ENCODE measurements around the gene MYG1. TPM values are rescaled to one million over a fixed set of nuclear protein-coding genes. Genes with fewer than 3 reads are reported as not detected.
A peak's percentile ranks its signal among the peaks of the same experiment; 100 is the strongest.

MYG1 gene
- total RNA-seq, 2 experiments from 2014 or later: 30.9 to 33.8 TPM

DNA sequence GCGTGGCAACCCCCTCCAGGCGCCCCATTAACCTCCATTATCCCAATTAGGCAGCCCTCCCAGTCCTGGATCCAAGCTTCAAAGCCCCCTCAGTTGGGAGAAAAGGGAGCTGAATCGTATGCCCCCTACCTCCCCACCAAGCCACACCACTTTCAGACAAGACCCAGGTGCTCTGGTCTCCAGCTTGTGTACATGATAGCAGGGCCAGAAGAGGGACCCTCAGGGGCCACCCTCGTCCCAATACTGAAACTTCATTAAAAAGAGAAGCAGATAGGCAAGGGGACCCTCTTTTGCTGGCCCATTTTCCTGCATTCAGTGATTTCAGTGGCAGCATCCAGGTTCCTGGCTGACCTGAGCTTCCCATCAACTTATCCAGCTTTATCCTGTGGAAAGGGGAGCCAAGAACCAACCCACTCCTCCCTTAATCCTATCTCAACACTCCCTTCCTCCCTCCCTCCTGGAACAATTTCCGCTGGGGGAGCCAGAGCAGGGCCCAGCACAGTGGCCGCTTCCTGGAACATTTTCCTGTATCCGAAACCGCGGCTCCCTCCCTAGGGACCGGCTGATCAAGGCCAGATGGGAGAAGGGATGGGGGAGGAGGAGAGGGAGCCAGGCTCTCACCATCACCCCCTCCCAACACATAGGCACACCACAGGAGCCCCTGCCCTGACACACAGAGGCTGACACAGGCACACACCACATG, 46.1 kb downstream of the MYG1 start:
- POLR2A ChIA-PET: interaction anchor here (0.6 to 3.3 kb wide), 16 partner anchors 18 to 165 kb away, joined by 3 to 87 read pairs (median 5); partner anchors contain the start of genes AAAS, CSAD, ESPL1 and MYG1
- intact Hi-C loops (cut with DNase I, micrococcal nuclease): loop anchor here (1.0 to 2.0 kb wide), 4 partner anchors 21 to 186 kb away; no protein-coding TSS in a partner anchor
- H3K36me3 Mint-ChIP-seq (ENCODE audit: low read depth): no peaks in the 10 kb centered on the region
- Histone ChIP-seq H3K4me3 (ENCODE audit: low read length) (peak overlapping the region; percentile 66), H3K27ac (ENCODE audit: low read depth in 1 of 2, low read length in 2 of 2) (no peak overlapping the region), H3K4me1 (ENCODE audit: insufficient read depth, low read length) (peaks cover 15% of the 10 kb centered on the region), H3K9me3 (ENCODE audit: control insufficient read depth in 1 of 2, insufficient read depth in 1 of 2, low read length in 2 of 2) (no peaks in the 10 kb centered on the region), H3K36me3 (ENCODE audit: insufficient read depth, low read length) (no peaks in the 10 kb centered on the region), H3K27me3 (ENCODE audit: control insufficient read depth in 1 of 2, insufficient read depth in 2 of 2, low read length in 2 of 2) (no peaks in the 10 kb centered on the region)
- H3K27me3 Mint-ChIP-seq: no peaks in the 10 kb centered on the region
- peaks cover 21% of the 10 kb centered on the region for H3K4me1 Mint-ChIP-seq (ENCODE audit: low read depth)
- peak overlapping the region; percentile 72 for H3K27ac Mint-ChIP-seq
- CTCF ChIA-PET: interaction anchor here (0.6 to 2.6 kb wide), 30 partner anchors 12 to 280 kb away, joined by 3 to 51 read pairs (median 5); partner anchors contain the start of genes AAAS, ESPL1, MYG1 and PFDN5
- peak overlapping the region; percentile 93 for H3K4me3 Mint-ChIP-seq
- no peak for DNase-seq
- no peak for ATAC-seq (ENCODE audit: poor library complexity)
- TF ChIP-seq, protein P1, sequence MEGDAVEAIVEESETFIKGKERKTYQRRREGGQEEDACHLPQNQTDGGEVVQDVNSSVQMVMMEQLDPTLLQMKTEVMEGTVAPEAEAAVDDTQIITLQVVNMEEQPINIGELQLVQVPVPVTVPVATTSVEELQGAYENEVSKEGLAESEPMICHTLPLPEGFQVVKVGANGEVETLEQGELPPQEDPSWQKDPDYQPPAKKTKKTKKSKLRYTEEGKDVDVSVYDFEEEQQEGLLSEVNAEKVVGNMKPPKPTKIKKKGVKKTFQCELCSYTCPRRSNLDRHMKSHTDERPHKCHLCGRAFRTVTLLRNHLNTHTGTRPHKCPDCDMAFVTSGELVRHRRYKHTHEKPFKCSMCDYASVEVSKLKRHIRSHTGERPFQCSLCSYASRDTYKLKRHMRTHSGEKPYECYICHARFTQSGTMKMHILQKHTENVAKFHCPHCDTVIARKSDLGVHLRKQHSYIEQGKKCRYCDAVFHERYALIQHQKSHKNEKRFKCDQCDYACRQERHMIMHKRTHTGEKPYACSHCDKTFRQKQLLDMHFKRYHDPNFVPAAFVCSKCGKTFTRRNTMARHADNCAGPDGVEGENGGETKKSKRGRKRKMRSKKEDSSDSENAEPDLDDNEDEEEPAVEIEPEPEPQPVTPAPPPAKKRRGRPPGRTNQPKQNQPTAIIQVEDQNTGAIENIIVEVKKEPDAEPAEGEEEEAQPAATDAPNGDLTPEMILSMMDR (IDR thresholded peaks at IDR 0.05): peak; percentile 25
- no peaks in the 10 kb centered on the region for H3K9me3 Mint-ChIP-seq

DNA sequence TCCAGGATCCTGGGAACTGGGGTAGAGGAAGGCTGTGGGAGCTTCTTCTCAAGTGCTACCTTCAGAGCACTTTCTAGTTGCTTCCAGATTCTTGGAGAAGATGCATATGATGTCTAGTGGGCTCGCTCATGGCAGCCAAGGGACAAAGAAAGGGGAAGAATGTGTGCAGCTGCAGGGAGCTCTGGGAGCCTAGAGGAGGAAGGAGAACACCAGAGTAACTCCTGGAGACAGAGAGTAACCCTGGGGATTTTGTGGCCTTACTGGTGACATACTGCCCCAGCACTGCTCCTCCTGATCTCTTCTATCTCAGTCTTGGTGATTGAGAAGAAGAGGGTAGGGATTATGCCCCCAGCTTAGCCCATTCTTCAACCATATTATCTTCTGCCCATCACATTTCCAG, 47.0 kb downstream of the MYG1 start:
- Mint-ChIP-seq H3K9me3 (no peaks in the 10 kb centered on the region), H3K4me3 (peak overlapping the region; percentile 38)

DNA sequence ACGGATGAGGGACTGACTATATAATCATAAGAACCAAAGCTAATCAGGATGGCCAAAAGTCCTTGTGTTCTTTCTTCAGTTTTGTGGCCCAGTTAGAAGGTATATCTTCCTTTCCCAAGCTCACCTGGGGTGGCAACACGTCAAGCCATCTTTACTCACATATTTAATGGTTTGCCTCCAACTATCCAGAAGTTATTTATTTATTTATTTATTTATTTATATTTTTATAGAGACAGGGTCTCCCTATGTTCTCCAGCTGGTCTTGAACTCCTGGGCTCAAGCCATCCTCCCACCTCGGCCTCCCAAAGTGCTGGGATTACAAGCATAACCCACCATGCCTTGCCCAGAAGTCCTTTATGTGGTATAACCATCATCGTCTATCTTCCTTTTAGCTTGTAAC, 48.4 kb downstream of the MYG1 start:
- TF ChIP-seq, protein P1 (IDR thresholded peaks at IDR 0.05): no peak

More for the DNA sequence above, 47.0 kb downstream of the MYG1 start:
- Mint-ChIP-seq H3K4me1 (ENCODE audit: low read depth) (peaks cover 21% of the 10 kb centered on the region), H3K36me3 (ENCODE audit: low read depth) (no peaks in the 10 kb centered on the region), H3K27me3 (no peaks in the 10 kb centered on the region), H3K27ac (no peak overlapping the region)
- Histone ChIP-seq H3K9me3 (ENCODE audit: control insufficient read depth in 1 of 2, insufficient read depth in 1 of 2, low read length in 2 of 2) (no peaks in the 10 kb centered on the region), H3K4me1 (ENCODE audit: insufficient read depth, low read length) (peaks cover 15% of the 10 kb centered on the region), H3K36me3 (ENCODE audit: insufficient read depth, low read length) (no peaks in the 10 kb centered on the region), H3K27ac (ENCODE audit: low read depth in 1 of 2, low read length in 2 of 2) (no peak overlapping the region), H3K4me3 (ENCODE audit: low read length) (no peak overlapping the region), H3K27me3 (ENCODE audit: control insufficient read depth in 1 of 2, insufficient read depth in 2 of 2, low read length in 2 of 2) (no peaks in the 10 kb centered on the region)
- no peak for ATAC-seq (ENCODE audit: poor library complexity)
- CTCF ChIA-PET: interaction anchor here (2.6 kb wide), 1 partner anchor 26 kb away, joined by 32 read pairs; the partner anchor contains the start of gene AAAS
- DNase-seq: no peak
- POLR2A ChIA-PET: interaction anchor here (0.6 to 3.3 kb wide), 2 partner anchors 23 to 33 kb away, joined by 3 to 87 read pairs; partner anchors contain the start of genes AAAS and SP1
- TF ChIP-seq, protein P1 (IDR thresholded peaks at IDR 0.05): no peak
- intact Hi-C loops (cut with DNase I, micrococcal nuclease): no loop called here

More for the DNA sequence above, 48.4 kb downstream of the MYG1 start:
- ATAC-seq (ENCODE audit: poor library complexity): no peak
- POLR2A ChIA-PET: interaction anchor here (1.0 kb wide), 1 partner anchor 153 kb away, joined by 4 read pairs; the partner anchor contains the start of gene TARBP2
- Histone ChIP-seq H3K4me3 (ENCODE audit: low read length) (no peak overlapping the region), H3K36me3 (ENCODE audit: insufficient read depth, low read length) (no peaks in the 10 kb centered on the region), H3K27me3 (ENCODE audit: control insufficient read depth in 1 of 2, insufficient read depth in 2 of 2, low read length in 2 of 2) (no peaks in the 10 kb centered on the region), H3K4me1 (ENCODE audit: insufficient read depth, low read length) (peaks cover 21% of the 10 kb centered on the region), H3K27ac (ENCODE audit: low read depth in 1 of 2, low read length in 2 of 2) (no peak overlapping the region), H3K9me3 (ENCODE audit: control insufficient read depth in 1 of 2, insufficient read depth in 1 of 2, low read length in 2 of 2) (no peaks in the 10 kb centered on the region)
- H3K4me3 Mint-ChIP-seq: no peak overlapping the region
- H3K36me3 Mint-ChIP-seq (ENCODE audit: low read depth): no peaks in the 10 kb centered on the region
- no peak for DNase-seq
- H3K4me1 Mint-ChIP-seq (ENCODE audit: low read depth): peaks cover 28% of the 10 kb centered on the region
- H3K27ac Mint-ChIP-seq: no peak overlapping the region
- no peaks in the 10 kb centered on the region for H3K27me3 Mint-ChIP-seq
- intact Hi-C loops (cut with DNase I, micrococcal nuclease): no loop called here
- H3K9me3 Mint-ChIP-seq: no peaks in the 10 kb centered on the region
- CTCF ChIA-PET: interaction anchor here (1.0 kb wide), 1 partner anchor 23 kb away, joined by 4 read pairs; no protein-coding TSS in a partner anchor

Data from CD4-positive, alpha-beta T cell (primary cell).